Activated T-cell treated with anti-CD3 and anti-CD28 coated beads, Interleukin-2, amount 50 U/mL, for 48 hours (primary cell): ENCODE data around the gene PWWP2B.
A peak's percentile ranks its signal among the peaks of the same experiment; 100 is the strongest.

Experiments
- DNase-seq, 2 experiments: peaks; one replicate each; pipeline ENCODE4 v3.0.0-alpha.2; 2020

PWWP2B gene

GRCh38 chr10:132449051-132449810 is 52.2 kb downstream of the PWWP2B start:
- no peak for DNase-seq

GRCh38 chr10:132449811-132450181 is 52.8 kb downstream of the PWWP2B start:
- no peak for DNase-seq

- DNase-seq = no peak
These were observed 53.4 kb downstream of the PWWP2B start for GRCh38 chr10:132450466-132450824.

GRCh38 chr10:132450825-132451505 is 54.0 kb downstream of the PWWP2B start:
- no peak for DNase-seq

GRCh38 chr10:132451506-132452215 is 54.7 kb downstream of the PWWP2B start:
- no peak for DNase-seq

- DNase-seq = no peak
These were observed 55.2 kb downstream of the PWWP2B start for GRCh38 chr10:132452216-132452650.

GRCh38 chr10:132452651-132453469 is 55.9 kb downstream of the PWWP2B start:
- DNase-seq = peak; percentile 91 to 94

GRCh38 chr10:132453470-132453861 is 56.5 kb downstream of the PWWP2B start:
- no peak for DNase-seq

- no peak for DNase-seq
These were observed 57.5 kb downstream of the PWWP2B start for GRCh38 chr10:132454296-132455198.

GRCh38 chr10:132455441-132455971 is 58.5 kb downstream of the PWWP2B start:
- no peak for DNase-seq

- DNase-seq = no peak
These were observed 59.2 kb downstream of the PWWP2B start for GRCh38 chr10:132455986-132456847.

GRCh38 chr10:132456881-132457280 is 59.9 kb downstream of the PWWP2B start:
- DNase-seq = no peak

GRCh38 chr10:132457328-132458070 is 60.5 kb downstream of the PWWP2B start:
- no peak for DNase-seq

GRCh38 chr10:132458071-132458585 is 61.1 kb downstream of the PWWP2B start:
- DNase-seq = no peak

GRCh38 chr10:132458586-132459300 is 61.7 kb downstream of the PWWP2B start:
- peak; percentile 78 to 83 for DNase-seq

- no peak for DNase-seq
These were observed 62.5 kb downstream of the PWWP2B start for GRCh38 chr10:132459301-132460003.

- no peak for DNase-seq
These were observed 63.1 kb downstream of the PWWP2B start for GRCh38 chr10:132460071-132460470.

- no peak for DNase-seq
These were observed 63.7 kb downstream of the PWWP2B start for GRCh38 chr10:132460691-132461090.
